SW 1271 (cell line): ENCODE results near the gene DISC1.

Source experiments
- DNase-seq, 2 experiments: peaks; one replicate each; lab custom pipeline; 2025; lab: John Stamatoyannopoulos, UW

The DISC1 gene

DNA sequence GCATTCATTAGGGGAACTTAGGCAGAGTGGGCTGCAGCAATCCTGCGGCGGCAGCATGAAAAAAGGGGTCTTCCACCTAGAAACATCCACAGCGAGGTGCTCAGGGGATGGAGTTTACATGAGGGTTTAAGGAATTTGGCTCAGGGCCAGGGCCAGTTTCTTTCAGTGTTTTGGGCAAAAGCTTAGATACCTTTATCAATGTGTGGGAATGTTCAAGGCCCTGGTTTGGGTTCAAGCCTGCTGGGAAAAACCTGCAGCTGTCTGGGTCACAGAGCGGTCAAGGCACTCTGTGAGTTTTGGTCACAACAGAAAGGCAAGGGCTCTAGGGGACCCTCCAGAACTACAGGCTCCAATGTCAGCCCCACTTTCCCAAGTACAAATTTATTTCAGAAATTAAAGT, 230.3 kb downstream of the DISC1 start:
- no peak for DNase-seq

DNA sequence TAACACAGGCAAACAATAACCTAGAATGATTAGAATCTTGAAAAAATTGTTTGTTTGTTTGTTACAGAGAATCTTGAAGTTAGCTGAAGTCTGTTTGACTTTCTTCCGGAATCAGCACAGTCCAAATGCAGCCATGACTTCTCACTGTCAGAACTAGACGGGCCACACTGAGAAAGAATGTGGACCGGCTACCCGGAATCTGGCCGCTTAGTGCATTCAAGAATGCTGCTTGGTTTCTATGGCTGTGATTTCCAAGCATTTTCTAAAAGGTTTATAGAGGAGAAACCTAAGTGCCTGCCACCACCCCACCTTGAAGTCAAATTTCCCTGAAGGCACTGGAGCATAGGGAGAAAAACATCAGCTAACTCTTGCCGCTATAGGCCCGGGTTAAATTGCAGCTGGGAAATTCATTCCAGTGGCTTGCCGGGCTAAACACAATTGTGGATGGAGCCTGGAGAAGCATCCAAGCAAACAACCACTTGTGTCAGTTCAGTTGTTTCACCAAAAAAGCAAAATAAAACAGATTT, 231.1 kb downstream of the DISC1 start:
- no peak for DNase-seq

DNA sequence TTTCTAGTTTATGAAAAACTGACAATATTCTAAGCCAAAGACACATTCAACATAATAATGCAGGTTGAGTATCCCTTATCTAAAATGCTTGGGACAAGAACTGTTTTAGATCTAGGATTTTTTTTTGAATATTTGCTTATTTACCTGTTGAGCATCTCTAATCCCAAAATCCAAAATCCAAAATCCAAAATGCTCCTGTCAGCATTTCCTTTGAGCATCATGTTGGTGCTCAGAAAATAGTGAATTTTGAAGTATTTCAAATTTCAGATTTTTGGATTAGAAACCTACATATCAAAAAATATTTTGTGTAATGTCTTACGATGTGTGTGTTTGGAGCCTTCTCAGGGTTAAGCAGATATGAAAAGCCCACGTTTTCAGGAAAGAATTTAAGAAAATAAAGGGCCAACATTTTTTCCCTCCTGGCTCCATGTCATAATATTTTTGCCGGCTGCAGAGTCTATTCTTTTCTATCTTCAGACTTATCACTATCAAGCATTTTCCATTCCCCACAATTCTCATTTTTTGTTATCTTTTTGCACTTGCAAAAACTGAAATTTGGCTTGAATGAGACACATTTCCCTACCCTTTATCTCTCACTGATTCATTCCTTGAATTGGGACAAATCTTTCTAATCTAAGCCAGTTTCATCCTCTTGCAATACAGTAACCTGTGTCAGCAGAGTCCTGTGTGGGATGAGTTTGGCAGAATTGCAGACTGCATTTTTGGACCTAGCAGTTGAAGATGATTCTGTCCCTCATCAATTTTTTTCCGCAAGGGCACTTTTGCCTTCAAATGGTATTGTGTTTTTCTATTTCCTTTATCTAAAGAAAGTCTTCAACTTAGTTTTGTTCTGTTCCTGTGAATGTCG, 233.9 kb downstream of the DISC1 start:
- no peak for DNase-seq

DNA sequence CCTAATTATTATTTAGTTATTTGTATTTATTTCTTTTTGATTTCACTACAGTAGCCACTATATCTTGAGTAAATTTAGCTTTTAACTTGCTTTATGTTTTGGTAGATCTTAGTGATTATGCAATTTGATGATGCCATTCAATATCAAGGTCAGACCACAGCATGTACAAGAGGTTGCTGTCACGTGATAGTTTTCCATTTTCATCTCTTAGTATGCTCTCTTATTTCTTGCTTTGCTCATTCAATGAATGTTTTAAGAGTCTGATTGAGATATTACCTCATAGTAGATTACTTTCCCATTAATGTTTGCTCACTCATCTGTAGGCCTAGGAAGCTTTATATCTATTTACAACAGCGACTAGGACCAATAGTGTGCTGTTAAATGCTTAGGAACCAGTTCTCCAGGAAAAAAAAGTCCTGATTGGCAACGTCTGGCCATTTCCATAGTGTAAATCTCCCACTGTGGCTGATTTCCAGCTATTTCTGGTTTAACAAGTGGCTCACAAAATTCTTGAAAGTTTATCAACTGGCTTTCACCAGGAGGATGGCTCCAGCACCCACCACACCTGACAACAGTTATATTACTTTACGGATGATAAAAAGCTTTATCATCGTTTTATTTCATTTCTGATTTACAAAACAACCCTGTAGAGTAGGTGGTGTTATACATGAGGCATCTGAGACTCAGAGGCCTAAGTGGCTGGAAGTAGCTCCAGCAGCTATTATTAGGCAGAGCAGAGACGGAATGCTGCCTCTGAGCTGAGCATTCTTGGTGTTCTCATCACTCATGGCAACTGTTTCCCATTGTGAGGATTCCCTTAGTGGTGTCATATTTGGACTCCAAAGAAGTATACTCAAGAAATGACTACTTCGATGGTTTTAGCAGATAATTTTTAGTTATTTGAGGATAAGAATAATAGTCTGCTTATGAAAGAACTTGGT, 235.2 kb downstream of the DISC1 start:
- no peak for DNase-seq

DNA sequence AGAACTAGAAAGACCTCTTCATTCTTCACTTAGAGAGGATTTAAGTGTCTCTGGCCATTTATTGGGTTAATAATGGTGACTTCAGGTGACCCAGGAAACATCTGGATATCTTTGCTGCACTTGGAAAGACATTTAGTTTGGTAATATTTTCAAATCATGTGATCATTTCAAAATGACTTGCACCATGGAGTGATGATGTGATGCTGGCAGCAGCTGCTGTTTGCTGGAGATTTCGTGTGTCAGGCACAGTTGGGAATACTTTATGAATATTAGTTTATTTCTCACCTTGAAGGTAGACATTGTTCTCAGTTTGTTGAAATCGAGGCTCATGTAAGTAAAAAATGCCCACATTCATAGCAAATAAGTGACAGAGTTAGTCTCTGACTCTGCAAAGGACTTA, 236.0 kb downstream of the DISC1 start:
- DNase-seq: no peak

DNA sequence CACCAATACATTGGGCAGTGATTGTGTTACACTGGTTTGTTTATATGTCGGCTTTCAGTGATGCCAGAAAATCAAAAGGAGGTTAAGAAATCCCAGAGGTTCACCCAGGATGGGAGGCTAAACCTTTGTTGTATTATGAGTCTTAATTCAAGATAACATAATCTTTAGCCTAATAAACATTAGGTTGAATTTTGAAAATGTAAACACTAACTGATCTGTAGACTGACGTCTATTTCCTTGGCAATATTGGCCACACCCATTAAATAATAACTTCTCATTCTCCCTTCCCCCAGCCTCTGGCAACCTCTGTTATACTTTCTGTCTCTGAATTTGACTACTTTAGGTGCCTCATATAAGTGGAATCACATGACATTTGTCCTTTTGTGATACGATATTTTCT, 238.7 kb downstream of the DISC1 start:
- DNase-seq: no peak

DNA sequence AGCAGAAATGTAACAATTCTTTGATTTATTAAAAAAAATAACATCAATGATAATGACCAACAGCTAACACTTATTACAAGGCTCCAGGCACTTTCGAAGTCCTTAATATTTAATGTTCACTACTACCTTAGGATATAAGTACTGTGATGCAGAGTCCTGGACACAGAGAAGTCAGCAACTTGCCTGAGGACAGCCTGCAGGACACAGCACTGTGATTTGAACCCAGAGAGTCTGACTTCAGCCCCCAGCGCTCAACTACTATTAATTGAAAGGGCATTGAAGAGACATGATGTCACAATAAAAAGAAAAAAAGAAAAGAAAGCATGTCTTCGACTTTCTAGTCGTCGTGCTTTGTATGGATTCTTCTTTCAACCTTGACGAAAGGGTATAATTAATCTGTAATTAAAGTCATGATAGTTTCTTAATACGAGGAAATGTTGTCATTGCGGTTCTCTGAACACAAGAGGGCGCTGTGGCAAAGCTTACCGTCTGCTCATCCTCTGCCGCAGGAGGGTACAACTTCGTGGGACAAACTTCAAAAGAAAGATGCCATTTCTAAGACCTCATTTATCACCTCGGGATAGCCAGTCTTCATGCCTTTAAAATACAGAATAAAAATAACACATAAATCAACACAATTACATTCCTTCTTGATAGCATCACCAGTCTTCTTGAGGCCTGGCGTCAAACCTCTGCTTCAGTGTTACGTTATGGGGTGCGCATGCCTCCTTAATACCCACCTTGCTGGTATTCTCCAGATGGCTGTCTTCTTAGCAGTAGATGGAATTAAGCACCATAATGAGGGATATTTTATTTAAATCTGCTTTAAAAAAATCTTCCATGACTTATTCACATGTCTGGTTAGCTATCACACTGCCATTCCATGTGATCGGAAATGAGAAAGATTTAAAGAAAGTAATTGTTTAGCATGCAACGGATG, 240.1 kb downstream of the DISC1 start:
- DNase-seq: peak in 1 of 2 experiments; percentile 20

DNA sequence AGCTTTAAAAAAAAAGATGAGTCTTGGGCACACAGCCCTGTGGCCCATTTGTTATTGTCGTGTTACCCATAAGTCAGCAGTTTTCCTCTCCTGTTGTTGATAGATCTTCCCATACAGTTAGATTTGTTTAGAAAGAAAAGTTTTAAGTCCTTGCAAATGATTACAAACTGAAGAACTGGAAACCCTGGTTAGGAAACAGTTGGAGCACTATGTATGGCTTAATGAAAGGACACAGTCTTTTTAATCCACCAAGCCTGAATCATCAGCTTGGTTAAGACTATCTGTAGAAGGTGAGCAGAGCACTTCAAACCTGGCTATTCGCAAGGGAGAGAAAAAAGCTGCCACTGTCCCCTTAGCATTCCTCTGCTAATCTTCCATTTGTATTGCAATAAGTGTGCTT, 241.0 kb downstream of the DISC1 start:
- no peak for DNase-seq

DNA sequence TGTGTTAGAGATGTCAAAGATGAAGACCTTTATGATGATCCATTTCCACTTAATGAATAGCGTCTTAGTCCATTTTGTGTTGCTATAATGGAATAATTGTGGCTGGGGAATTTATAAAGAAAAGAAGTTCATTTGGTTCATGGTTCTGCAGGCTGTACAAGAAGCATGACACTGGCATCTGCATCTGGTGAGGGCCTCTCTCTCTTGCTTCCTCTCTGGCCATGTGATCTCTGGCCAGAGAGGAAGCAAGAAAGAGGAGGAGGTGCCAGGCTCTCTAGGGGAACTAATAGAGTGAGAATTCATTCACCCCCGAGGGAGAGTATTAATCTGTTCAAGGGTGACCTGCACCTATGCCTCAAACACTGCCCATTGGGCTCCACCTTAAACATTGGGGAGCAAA, 242.8 kb downstream of the DISC1 start:
- no peak for DNase-seq

DNA sequence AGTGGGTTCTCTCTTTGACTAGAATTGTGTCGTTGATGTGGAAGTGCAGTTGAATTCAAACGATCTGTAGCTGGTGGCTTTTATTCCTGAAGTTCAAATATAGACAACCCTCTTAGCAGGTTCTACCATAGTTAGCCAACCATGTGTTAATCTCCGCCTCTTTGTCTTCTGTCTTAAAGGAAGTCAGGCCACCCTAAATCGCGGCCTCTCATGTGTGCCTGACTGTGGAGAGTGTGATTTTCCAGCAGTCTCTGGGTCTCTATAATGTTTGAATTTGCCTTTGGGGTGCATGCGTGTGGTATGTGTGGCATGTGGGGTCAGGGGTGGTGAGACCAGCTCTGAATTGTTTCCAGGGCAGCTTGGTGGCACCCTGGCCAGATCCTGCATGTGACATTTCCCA, 244.9 kb downstream of the DISC1 start:
- no peak for DNase-seq

DNA sequence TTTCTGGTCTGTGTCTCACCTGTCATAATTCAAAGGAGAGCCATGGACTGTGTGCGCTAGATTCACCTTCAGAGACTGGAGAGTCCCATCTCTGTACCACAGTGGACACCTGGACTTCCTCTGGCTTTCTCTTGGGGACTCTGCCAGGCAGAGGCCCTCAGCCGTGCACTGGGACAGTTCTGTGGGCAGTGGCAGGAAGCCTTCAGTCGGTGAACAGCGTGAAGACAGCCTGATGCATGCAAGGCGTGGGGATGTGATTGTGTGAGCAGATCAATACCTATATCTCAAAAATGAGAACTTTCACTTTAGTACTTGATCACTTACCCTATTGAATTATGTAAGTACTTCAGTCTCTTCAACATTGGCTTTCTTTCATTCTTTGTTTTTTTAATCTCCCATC, 245.3 kb downstream of the DISC1 start:
- no peak for DNase-seq

DNA sequence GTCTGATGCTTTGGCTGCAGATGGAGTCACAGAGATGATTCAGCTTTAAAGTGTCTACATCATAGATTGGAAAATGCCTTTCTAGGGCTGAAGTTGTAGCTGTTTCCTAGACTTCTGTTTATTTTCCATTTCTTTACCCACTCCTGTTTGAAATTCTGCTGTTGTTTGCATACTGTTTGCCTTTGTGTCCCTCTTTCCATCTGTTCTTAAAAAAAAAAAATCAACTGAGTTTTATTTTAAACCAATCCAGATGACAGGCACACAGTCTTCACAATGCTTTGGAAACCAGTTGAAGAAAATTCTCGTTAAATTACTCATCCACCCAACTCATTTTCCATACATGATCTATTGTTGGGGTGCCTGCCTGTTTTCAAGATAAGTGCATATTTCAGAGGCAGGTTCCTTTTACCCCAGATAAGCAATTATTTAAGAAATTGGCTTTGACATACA, 245.9 kb downstream of the DISC1 start:
- DNase-seq: no peak

DNA sequence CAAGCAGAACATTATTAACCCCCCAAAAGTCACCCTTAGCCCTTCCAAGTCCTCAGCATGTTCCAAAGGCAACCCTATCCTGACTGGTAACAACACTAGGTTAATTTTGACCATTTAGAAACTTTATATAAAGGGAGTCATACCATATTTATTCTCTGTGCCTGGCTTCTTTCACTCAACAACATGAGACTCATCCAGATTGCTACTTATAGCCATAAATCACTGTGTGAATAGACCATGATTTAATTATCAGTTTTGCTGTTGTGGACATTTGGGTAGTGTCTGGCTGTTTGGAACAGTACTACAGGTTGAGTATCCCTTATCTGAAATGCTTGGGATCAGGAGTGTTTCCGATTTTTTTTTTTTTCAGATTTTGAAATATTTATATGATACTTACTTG, 252.1 kb downstream of the DISC1 start:
- DNase-seq: no peak

DNA sequence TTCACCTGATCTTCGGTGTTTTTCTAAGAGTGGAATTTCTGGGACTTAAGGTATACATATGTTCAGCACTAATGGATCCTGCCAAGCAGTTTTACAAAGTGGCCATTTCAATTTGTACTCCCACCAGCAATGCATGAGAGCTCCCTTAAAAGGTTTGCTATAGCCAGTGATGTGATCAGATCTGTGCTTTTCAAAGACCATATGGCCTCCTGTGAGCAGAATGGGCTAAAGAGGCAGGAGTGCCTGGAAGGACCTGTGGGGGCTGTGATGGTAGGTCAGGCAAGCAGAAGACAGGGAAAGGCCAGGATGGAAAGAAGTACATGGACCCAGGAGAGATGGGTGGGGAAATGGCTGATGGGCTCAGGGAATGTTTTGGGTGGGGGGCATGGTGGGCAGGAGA, 252.7 kb downstream of the DISC1 start:
- no peak for DNase-seq

DNA sequence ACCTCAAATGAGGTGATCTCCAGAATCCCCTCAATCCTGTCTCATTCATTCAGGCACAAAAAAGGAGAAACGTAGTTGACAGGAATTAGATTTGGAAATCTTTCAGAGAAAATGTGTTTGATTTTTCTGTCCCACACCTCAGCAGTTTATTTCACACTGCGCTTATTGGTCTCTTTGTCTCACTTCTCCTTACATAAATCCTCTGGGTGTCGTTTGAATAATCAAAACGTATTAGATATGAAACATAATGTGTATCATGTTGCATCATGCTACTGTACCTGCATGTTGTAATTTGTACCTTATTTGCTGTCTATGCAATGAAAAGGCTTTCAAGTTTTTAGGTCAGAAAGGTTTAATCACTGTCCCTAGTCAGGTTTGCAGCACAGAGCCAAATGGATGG, 255.7 kb downstream of the DISC1 start:
- no peak for DNase-seq

DNA sequence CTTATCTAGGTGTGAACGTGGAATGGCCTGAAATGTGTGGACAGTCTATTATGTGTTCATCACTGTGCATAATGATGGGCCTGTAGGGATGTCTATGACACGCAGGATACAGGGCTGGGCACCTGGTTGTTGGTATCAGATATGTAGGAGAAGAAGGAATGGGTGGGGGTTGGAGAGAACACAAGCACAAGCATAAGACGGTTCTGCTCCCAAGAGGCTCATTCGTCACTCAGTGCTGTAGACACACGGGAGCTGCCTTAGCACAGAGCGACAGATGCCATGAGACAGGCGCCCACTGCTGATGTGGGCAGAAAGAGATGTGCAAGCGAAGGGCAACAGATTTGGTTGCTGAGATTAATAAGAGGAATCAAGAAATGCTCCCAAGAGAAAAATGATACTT, 256.2 kb downstream of the DISC1 start:
- no peak for DNase-seq

DNA sequence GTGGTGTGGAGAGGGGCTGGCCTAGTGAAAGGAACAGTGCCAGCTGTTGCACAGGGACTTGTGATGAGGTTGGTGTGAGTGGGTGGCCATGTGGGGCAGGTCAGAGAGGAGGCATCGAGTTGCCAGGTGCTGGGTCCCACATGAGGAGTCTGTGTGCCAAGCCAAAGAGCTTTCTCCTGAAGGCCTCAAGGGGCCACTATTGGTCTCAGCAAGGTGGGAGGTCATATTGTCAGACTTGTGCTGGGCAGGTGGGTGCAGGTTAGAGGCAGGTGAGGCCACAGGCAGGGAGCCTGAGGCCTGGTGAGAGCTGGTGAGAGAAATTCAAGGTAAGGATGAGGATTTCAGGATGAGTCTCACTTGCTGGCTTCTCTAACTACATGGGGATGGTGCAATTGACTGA, 256.8 kb downstream of the DISC1 start:
- DNase-seq: no peak

DNA sequence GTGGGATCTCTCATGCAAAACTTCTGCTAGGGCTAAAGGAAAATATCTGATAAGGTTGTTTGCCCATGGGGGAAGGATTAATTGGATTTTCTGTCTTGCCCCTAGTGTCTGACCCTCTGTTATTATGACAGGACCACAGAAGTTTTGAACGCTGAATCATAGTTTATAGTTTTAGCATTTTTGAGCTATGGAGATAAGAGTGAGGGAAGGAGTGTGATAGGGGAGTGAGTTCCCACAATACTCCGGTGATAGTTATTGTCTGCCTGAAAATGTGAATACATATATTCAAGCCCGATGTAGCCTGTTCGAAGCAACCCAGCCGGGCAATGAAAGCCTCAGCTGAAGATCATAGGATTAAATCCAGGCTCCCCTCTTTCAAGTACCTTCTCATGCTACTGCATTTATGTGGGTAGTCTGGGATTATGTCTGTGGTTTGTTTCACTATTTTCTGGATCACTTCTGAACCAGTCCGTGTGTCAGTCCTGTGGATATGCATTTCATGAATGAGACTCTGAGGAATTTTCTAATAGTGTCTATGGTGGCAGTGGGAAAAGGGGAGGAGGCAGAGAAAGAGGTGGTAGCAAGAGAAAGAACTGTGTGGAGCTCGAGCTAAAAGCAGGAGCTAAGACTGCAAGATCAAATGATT, 258.7 kb downstream of the DISC1 start:
- DNase-seq: no peak

DNA sequence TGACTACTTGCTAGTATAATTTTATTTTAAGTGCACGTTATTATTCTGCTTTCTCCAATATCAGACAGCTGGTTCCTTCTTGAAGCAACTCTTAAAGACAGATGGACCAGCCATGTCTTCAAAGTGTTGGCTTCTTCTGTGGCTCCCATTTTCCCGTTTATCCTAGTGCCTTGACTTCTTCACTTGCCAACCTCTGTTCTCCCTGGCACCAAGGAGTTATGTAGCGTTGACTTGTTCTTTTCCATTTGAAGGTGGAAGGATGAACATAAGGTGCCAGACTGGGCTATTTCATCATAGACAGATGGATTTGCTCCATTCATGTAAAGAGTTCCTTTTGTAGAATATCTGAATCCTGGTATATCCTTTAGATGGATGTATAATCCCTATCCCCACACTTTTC, 260.6 kb downstream of the DISC1 start:
- DNase-seq: no peak

DNA sequence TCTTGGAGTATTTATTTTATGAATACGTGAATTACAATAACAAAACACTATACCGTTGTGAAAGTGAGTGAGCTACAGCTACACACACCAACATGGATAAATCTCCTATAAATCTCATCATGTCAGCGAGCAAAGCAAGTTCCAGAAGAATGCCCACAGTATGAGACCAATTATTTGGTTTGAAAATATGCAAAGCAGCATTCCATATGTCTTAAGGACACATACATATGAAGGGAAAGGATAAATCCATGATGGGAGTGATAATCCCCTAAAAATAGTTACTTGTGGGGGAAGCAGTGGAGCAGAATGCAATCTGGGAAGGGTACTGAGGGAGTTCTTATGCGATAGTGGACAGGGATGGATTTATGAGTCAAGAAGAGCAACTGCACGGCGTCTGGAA, 261.3 kb downstream of the DISC1 start:
- no peak for DNase-seq

DNA sequence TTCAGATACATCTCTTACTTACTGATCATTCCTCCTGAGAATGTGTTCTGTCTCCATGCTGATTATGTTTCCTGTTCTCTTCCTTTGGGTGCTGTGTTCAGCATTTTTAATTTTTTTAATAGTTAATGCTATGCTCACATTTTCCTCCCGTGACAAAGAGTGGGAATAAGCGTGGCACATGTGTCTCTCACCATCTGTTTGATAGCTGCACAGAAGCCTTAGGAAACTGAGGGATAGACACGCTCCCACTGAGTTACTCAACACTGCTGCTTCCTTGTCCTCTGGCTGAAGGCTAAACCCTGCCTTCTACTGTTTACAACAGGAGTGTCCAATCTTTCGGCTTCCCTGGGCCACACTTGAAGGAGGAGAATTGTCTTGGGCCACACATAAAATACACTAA, 264.2 kb downstream of the DISC1 start:
- DNase-seq: no peak
